Neuronal stem cell (in vitro differentiated cells): ENCODE measurements around the gene CEP350.

ENCODE experiments used
- DNase-seq: peaks from one replicate; pipeline ENCODE4 v3.0.0-alpha.2; 2013; ENCODE audit warnings: low spot score
- H2AFZ ChIP-seq: one replicate; pipeline ENCODE4 v1.6.1; 2013; ENCODE audit warnings: mild to moderate bottlenecking, low read length, inconsistent platforms
- H2AK5ac ChIP-seq: 2 replicates; pipeline ENCODE4 v1.6.1; 2013; ENCODE audit warnings: low read depth, mild to moderate bottlenecking, inconsistent platforms, low read length, moderate library complexity, mixed read lengths
- H2BK120ac ChIP-seq: 2 replicates; pipeline ENCODE4 v1.6.1; 2013; ENCODE audit warnings: low read depth, mild to moderate bottlenecking, inconsistent platforms, low read length, moderate library complexity, mixed read lengths
- H2BK12ac ChIP-seq: one replicate; pipeline ENCODE4 v1.6.1; 2013; ENCODE audit warnings: low read length, inconsistent platforms
- H2BK15ac ChIP-seq: 2 replicates; pipeline ENCODE4 v1.6.1; 2013; ENCODE audit warnings: mild to moderate bottlenecking, low read length, inconsistent platforms, mixed read lengths
- H2BK5ac ChIP-seq: one replicate; pipeline ENCODE4 v1.6.1; 2013; ENCODE audit warnings: inconsistent platforms, mild to moderate bottlenecking, low read length, moderate library complexity
- H3K14ac ChIP-seq: one replicate; pipeline ENCODE4 v1.6.1; 2013; ENCODE audit warnings: low read length, inconsistent platforms
- H3K18ac ChIP-seq: 2 replicates; pipeline ENCODE4 v1.6.1; 2013; ENCODE audit warnings: low read length, inconsistent platforms
- H3K23ac ChIP-seq: 2 replicates; pipeline ENCODE4 v1.6.1; 2013; ENCODE audit warnings: low read depth, mild to moderate bottlenecking, mixed read lengths, low read length, inconsistent platforms; ENCODE audit not compliant: poor library complexity
- H3K27ac ChIP-seq: replicated peaks from 3 replicates; pipeline ENCODE4 v1.5.1; 2013; ENCODE audit warnings: low read length, inconsistent platforms
- H3K27me3 ChIP-seq, 3 experiments: 2 replicates each; pipeline ENCODE4 v1.6.1; 2013; ENCODE audit warnings: low read length in 3 of 3, mild to moderate bottlenecking in 2 of 3, inconsistent platforms in 1 of 3, low read depth in 1 of 3, mixed read lengths in 1 of 3, moderate library complexity in 1 of 3; ENCODE audit not compliant: control insufficient read depth in 3 of 3, insufficient read depth in 3 of 3
- H3K36me3 ChIP-seq, 2 donors: replicated peaks in 1 of 2; 2 replicates each; pipeline ENCODE4 v1.6.1; 2013; ENCODE audit warnings: low read length in 2 of 2; ENCODE audit not compliant: control insufficient read depth in 2 of 2, insufficient read depth in 2 of 2
- H3K4ac ChIP-seq: 2 replicates; pipeline ENCODE4 v1.6.1; 2013; ENCODE audit warnings: inconsistent platforms, mild to moderate bottlenecking, low read length, moderate library complexity
- H3K4me1 ChIP-seq, 2 donors: 1 replicate in 1 of 2; 2 replicates in 1 of 2; pipeline ENCODE4 v1.6.1; 2013; ENCODE audit warnings: low read length in 2 of 2, low read depth in 1 of 2; ENCODE audit not compliant: control insufficient read depth in 2 of 2, insufficient read depth in 1 of 2
- H3K4me2 ChIP-seq: one replicate; pipeline ENCODE4 v1.6.1; 2013; ENCODE audit warnings: mild to moderate bottlenecking, low read length, inconsistent platforms; ENCODE audit not compliant: insufficient read depth, poor library complexity, severe bottlenecking
- H3K4me3 ChIP-seq, 2 donors: 2 replicates each; pipeline ENCODE4 v1.5.1; 2013; ENCODE audit warnings: low read length in 2 of 2, mild to moderate bottlenecking in 2 of 2, inconsistent platforms in 1 of 2, moderate library complexity in 1 of 2
- H3K79me1 ChIP-seq: one replicate; pipeline ENCODE4 v1.6.1; 2013; ENCODE audit warnings: low read depth, mild to moderate bottlenecking, inconsistent platforms, low read length, moderate library complexity
- H3K9ac ChIP-seq: one replicate; pipeline ENCODE4 v1.6.1; 2013; ENCODE audit warnings: mild to moderate bottlenecking, low read depth, low read length, inconsistent platforms; ENCODE audit not compliant: poor library complexity
- H3K9me3 ChIP-seq, 2 donors: replicated peaks in 1 of 2; 2 replicates each; pipeline versions ENCODE3 to v1.6.1; 2013; ENCODE audit warnings: low read length in 2 of 2, mild to moderate bottlenecking in 2 of 2, inconsistent platforms in 1 of 2, low read depth in 1 of 2, mixed read lengths in 1 of 2, moderate library complexity in 1 of 2; ENCODE audit not compliant: control insufficient read depth in 2 of 2, insufficient read depth in 1 of 2
- H4K8ac ChIP-seq: one replicate; pipeline ENCODE4 v1.6.1; 2013; ENCODE audit warnings: low read depth, mild to moderate bottlenecking, inconsistent platforms, low read length, moderate library complexity
- H4K91ac ChIP-seq: one replicate; pipeline ENCODE4 v1.6.1; 2013; ENCODE audit warnings: low read length, low read depth, mild to moderate bottlenecking, inconsistent platforms; ENCODE audit not compliant: poor library complexity
- WGBS, 2 donors: extraction: QIAGEN DNeasy Blood & Tissue Kit; methylation state at CpG; one replicate each; pipeline ENCODE4 v1.1.7; 2013; ENCODE audit warnings: missing lambda C conversion rate in 2 of 2, mixed read lengths in 1 of 2; ENCODE audit not compliant: insufficient read length in 2 of 2, insufficient replicate concordance in 1 of 2; ENCODE audit errors: extremely low coverage in 2 of 2; 5-methylcytosine and 5-hydroxymethylcytosine counted together

CEP350 gene

DNA sequence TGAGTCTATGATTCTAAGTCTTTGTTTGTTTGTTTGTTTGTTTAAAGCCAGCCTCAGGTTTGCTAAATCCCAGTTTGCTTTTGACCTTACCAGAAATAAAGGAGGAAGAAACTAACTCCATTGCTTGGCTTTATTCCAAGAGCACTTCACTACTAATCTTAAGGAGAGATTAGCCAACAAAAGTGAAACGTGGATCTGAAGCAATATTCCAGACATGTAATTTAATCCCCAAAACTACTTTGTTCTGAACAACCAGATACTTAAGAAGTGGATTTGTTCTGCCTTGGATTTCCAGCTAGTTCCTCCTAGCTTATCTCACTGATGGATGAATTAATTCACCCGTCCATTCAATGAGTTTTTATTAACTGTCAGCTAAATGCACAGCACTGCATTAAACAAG is 15.9 kb upstream of the CEP350 start:
- Histone ChIP-seq H3K27ac (no peak overlapping the region), H3K14ac (no peak overlapping the region), H4K91ac (no peak overlapping the region), H3K4ac (no peak overlapping the region), H2AFZ (no peak overlapping the region), H3K79me1 (no peaks in the 10 kb centered on the region), H2BK120ac (no peak overlapping the region), H3K4me2 (no peak overlapping the region), H3K23ac (no peak overlapping the region), H3K18ac (no peak overlapping the region), H2AK5ac (no peak overlapping the region), H3K4me3 (no peak overlapping the region), H4K8ac (no peak overlapping the region), H2BK12ac (no peak overlapping the region), H3K27me3 (peaks cover 0 to 3% (median 0%) of the 10 kb centered on the region in 3 experiments), H3K9ac (no peak overlapping the region), H3K36me3 (no peaks in the 10 kb centered on the region), H3K4me1 (no peaks in the 10 kb centered on the region), H3K9me3 (no peaks in the 10 kb centered on the region), H2BK15ac (no peak overlapping the region), H2BK5ac (no peak overlapping the region)
- no peak for DNase-seq
- no CpG with 5 or more reads among the region's 2 CpGs for WGBS, 2 donors

DNA sequence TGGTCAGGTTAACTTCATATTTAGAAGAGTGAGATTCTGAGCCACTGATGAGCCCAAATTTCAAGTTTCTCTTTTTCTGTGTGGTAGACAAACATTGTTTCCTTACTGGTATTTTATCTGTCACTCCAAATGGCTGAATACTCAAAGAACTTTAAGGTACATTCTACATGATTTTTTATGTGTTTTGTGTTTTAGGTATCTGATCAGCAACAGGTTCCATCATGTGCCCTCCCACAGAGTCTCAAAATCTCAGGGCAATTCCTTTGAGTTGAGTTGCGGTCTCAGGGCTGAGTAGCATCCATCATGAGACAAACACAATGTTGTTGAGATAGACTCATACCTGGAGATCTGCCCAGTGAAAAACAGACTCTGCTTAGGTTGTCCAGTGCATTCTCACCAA is 14.7 kb upstream of the CEP350 start:
- H2BK15ac ChIP-seq = no peak overlapping the region
- no peak overlapping the region for H3K4me3 ChIP-seq
- no peak overlapping the region for H2BK12ac ChIP-seq
- no peak overlapping the region for H3K4me2 ChIP-seq
- no peak overlapping the region for H4K8ac ChIP-seq
- H2AFZ ChIP-seq = no peak overlapping the region
- no peaks in the 10 kb centered on the region for H3K36me3 ChIP-seq
- no peak overlapping the region for H2BK5ac ChIP-seq
- no peak overlapping the region for H3K9ac ChIP-seq
- H4K91ac ChIP-seq = no peak overlapping the region
- H3K23ac ChIP-seq = no peak overlapping the region
- DNase-seq = no peak
- peaks cover 0 to 3% (median 0%) of the 10 kb centered on the region in 3 experiments for H3K27me3 ChIP-seq
- WGBS, 2 donors = no CpG with 5 or more reads among the region's 1 CpG
- peak overlapping the region; percentile 19 for H3K27ac ChIP-seq
- no peak overlapping the region for H3K4ac ChIP-seq
- no peaks in the 10 kb centered on the region for H3K79me1 ChIP-seq
- H3K4me1 ChIP-seq = no peaks in the 10 kb centered on the region
- H3K18ac ChIP-seq = no peak overlapping the region
- no peaks in the 10 kb centered on the region for H3K9me3 ChIP-seq
- H2BK120ac ChIP-seq = no peak overlapping the region
- H2AK5ac ChIP-seq = no peak overlapping the region
- no peak overlapping the region for H3K14ac ChIP-seq

DNA sequence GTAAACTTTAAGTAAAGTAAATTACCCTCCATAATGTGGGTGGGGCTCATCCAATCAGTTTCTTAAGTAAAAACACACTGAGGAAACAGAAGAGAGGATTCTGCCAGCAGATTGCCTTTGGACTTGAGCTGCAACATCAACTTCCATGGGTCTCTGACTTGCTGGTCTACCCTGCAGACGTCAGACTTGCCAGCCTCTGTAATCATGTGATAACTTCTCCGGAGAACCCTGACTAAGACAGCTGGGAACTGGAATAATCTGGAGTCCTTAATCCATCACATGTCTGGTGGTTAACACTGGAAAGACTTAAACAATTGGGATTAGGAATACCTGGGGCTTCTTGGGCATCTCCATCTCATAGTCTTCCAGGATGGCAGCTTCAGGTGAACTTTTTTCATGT is 13.2 kb upstream of the CEP350 start:
- Histone ChIP-seq H3K18ac (no peak overlapping the region), H3K9me3 (no peaks in the 10 kb centered on the region), H3K4me1 (no peaks in the 10 kb centered on the region), H2BK15ac (no peak overlapping the region), H2BK120ac (no peak overlapping the region), H2AFZ (no peak overlapping the region), H3K14ac (no peak overlapping the region), H3K27me3 (peaks cover 0 to 3% (median 0%) of the 10 kb centered on the region in 3 experiments), H3K23ac (no peak overlapping the region), H3K36me3 (no peaks in the 10 kb centered on the region), H3K4me3 (no peak overlapping the region), H3K79me1 (no peaks in the 10 kb centered on the region), H2AK5ac (no peak overlapping the region), H3K9ac (no peak overlapping the region), H3K4me2 (no peak overlapping the region), H2BK5ac (no peak overlapping the region), H3K4ac (no peak overlapping the region), H2BK12ac (no peak overlapping the region), H4K91ac (no peak overlapping the region), H4K8ac (no peak overlapping the region), H3K27ac (no peak overlapping the region)
- no peak for DNase-seq
- whole genome bisulfite sequencing, 2 donors = no CpG with 5 or more reads among the region's 2 CpGs

DNA sequence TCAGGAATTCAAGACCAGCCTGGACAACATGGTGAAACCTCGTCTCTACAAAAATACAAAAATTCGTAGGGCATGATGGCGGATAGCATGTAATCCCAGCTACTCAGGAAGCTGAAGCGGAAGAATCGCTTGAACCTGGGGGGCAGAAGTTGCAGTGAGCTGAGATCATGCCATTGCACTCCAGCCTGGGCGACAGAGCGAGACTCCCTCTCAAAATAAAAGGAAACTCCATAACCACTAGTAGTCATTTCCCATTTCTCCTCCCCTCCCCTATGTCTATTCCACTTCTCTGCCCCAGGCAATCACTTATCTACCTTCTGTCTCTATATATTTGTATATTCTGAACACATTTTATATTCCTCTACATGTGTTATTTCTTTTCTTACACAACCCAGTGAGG is 4.0 kb upstream of the CEP350 start:
- no peak overlapping the region for H4K8ac ChIP-seq
- no peak overlapping the region for H3K14ac ChIP-seq
- peaks cover 4% of the 10 kb centered on the region for H3K79me1 ChIP-seq
- no peak overlapping the region for H2AK5ac ChIP-seq
- no peak overlapping the region for H3K18ac ChIP-seq
- H3K27me3 ChIP-seq = no peaks in the 10 kb centered on the region
- no peaks in the 10 kb centered on the region for H3K9me3 ChIP-seq
- H2AFZ ChIP-seq = no peak overlapping the region
- H3K4me2 ChIP-seq = no peak overlapping the region
- H2BK12ac ChIP-seq = no peak overlapping the region
- H2BK15ac ChIP-seq = no peak overlapping the region
- no peak overlapping the region for H2BK5ac ChIP-seq
- peaks cover 0 to 1% of the 10 kb centered on the region in 2 donors for H3K4me1 ChIP-seq
- no peaks in the 10 kb centered on the region for H3K36me3 ChIP-seq
- H4K91ac ChIP-seq = no peak overlapping the region
- DNase-seq = no peak
- no peak overlapping the region for H3K4me3 ChIP-seq
- WGBS, 2 donors = no CpG with 5 or more reads among the region's 7 CpGs
- H3K23ac ChIP-seq = no peak overlapping the region
- H3K27ac ChIP-seq = no peak overlapping the region
- H3K9ac ChIP-seq = no peak overlapping the region
- H2BK120ac ChIP-seq = no peak overlapping the region
- no peak overlapping the region for H3K4ac ChIP-seq
